OCI-M2 (cell line): ENCODE measurements around the gene CSF1.
"Not testable (repeated sequence)": the region's sequence is repeated elsewhere in the genome, so short reads cannot be mapped to it uniquely, and the experiment has no call there.

Experiments used
- DNase-seq: peaks from one replicate; lab custom pipeline; 2025; ENCODE audit not compliant: unreplicated experiment; lab: John Stamatoyannopoulos, UW

CSF1 gene

GRCh38 chr1:109935451-109935900 lies 24.8 kb downstream of the CSF1 start:
- no peak for DNase-seq

DNA sequence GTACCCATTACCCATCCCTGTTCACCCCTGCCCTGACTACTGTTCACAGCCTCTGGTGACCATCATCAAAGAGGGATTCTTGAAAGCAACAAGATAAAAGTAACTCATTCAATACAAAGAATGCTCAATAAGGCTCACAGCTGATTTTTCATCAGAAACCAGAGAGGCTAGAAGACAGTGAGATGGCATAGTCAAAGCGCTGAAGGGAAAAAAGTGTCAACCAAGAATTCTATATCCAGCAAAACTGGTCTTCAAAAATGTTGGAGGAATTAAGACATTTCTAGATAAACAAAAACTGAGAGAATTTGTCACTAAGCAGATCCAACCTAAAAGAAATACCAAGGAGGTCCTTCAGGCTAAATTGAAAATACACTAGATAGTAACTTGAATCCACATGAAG lies 27.1 kb downstream of the CSF1 start:
- DNase-seq = no peak

DNA sequence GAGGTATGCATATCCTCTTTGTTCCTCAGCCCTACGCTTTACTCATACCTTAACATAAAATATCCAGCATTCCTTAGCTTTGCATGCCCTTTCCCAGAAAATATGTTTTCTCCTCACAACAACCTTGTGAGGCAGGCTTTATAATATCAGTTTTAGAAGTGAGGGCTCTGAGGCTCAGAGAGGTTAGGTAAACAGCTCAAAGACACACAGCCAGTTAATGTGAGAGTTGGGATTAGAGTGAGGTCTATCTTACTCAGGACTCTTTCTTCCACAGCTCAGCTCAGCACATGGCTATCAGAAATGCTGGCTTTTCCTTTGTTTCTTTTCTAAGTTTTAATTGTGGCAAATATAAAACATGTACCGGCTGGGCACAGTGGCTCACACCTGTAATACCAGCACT lies 27.9 kb downstream of the CSF1 start:
- no peak for DNase-seq

DNA sequence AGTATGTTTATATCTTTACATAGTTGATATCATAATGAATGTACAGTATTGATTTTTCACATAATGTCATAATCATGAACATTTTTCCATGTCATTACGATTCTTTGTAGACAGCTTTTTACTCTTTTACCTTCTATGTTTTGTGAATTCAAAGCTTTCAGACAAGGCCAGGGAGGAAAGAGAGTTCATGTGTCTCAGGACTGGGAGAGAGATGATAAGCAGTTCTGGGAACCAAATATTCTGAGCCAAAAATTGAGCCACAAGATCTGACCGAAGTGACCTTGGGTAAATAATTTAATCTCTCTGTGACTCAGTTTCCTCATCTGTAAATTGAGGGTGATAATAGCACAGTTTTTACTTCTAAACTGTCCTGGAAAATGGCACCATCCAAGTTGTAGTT lies 31.8 kb downstream of the CSF1 start:
- DNase-seq = no peak

DNA sequence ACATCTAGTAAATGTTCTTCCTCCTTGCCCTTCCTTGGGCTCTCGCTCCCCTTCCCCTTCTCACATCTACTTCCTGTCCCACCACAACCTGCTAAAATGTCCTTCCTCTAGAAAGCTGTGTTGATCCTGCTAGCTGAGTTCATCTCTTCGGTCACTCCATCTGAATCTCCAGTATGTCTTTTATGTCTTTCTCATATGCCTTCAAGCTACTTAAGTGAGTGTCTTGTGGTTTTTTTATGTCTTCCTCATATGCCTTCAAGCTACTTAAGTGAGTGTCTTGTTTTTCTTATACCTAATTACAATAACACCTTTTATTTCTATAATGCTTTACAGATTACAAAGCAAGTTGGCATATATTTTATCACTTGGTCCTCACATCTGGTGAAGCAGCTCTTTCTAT lies 33.9 kb downstream of the CSF1 start:
- DNase-seq = no peak

DNA sequence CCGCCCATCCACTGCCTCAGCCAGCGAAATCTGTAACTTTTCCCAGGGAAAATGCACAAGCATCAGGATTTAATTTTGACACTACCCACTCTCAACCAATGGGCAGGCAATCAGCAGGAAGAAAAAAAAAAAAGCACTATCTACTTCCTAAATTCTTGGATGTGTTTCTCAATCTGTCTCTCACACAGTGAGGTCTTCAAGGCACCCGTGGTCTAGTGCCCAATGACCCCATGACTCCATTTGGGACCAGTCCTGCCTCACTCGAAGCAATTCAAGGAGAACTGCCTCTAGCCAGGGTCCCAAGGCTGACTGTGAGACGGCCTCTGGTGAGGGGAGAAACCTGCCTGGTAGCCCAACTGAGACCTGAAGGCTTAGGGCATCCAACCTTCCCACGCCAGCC lies 35.9 kb downstream of the CSF1 start:
- DNase-seq = no peak

- no peak for DNase-seq
These were observed 37.1 kb downstream of the CSF1 start for GRCh38 chr1:109947582-109948284.

DNA sequence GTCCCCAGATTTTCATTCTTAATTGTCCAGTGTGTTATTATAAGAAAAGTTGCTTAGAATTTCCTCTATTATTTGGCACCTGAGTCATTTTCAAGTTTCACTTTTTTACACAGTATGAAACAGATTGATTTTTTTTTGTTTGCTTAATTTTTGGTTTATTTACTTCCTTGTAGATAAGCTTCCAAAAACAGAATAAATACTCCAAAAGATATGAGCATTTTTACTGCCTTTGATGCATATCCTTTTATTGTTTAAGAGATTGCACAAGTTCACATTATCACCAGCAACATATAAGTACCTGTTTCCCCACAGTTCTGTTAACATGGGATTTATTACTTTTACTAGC lies 37.6 kb downstream of the CSF1 start:
- DNase-seq = no peak

GRCh38 chr1:109950038-109950437 lies 39.4 kb downstream of the CSF1 start:
- DNase-seq = no peak

DNA sequence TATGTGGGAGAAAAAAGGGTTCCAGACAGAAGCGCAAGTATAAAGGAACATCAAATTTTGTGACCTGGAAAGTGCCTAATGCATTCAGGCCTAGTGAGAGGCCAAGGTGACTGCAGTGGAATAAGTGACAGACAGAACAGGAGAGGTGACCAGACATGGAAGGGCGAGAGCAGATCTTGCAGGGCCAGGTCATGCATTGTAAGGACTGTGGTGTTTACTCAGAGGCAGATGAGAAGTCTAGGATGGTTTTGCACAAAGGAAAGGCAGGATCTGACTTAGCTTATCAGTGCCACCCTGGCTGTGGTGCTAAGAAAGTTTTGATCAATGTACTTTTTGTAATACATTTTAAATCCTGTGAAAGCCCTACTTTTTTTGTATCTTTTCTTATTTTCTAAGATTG lies 39.9 kb downstream of the CSF1 start:
- DNase-seq = no peak

DNA sequence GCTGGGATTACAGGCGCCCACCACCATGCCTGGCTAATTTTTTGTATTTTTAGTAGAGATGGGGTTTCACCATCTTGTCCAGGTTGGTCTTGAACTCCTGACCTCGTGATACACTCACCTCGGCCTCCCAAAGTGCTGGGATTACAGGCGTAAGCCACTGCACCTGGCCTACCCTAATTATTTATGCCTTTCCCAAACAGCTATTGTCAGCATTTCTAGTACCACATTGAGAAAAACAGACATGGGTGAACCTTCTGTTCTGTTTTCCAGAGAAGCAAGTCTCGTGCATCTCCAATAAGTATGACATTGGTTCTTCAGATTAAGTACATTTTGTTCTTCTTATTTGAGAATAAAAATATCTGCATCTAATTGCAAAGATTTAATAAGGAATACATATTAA lies 40.9 kb downstream of the CSF1 start:
- DNase-seq = not testable (repeated sequence)

- DNase-seq = no peak
These were observed 43.4 kb downstream of the CSF1 start for GRCh38 chr1:109954041-109954512.

GRCh38 chr1:109959632-109959973 lies 49.0 kb downstream of the CSF1 start:
- no peak for DNase-seq

- DNase-seq = no peak
These were observed 49.5 kb downstream of the CSF1 start for GRCh38 chr1:109959974-109960744.

GRCh38 chr1:109960745-109961094 lies 50.1 kb downstream of the CSF1 start:
- no peak for DNase-seq

GRCh38 chr1:109963864-109964263 lies 53.2 kb downstream of the CSF1 start:
- no peak for DNase-seq

GRCh38 chr1:109969146-109969829 lies 58.6 kb downstream of the CSF1 start:
- DNase-seq = no peak

DNA sequence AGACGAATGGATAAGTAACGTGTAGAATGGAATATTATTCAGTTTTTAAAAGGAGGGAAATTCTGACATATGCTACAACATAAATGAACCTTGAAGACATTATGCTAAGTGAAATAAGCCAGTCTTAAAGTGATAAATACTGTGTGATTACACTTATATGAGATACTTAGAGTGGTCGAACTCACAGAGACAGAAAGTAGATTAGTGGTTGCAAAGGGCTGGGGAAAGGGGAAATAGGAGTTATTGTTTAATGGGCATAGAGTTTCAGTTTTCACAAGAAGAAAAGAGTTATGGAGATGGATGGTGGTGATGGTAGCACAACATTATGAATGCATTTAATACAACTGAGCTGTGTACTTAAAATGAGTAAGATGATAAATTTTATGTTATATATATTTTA lies 59.3 kb downstream of the CSF1 start:
- no peak for DNase-seq

- DNase-seq = no peak
These were observed 60.9 kb downstream of the CSF1 start for GRCh38 chr1:109971559-109971958.

DNA sequence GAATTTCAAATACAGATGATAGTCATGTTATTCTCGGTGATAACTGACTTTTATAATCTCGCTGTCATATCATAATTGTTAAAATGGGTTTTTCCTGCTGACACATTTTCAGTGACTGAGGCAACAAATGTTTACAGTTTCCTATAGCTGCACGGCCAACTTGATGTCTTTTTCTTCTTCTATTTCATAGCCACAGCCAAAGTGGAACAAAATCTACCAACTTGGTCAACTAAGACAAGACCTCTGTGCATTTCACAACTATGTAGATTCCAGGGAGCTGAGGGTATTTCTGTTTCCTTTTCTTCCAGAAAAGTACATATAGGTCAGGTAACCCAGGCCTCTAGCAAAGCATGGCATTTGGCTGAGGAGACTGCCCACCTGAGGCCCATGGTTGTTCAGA lies 63.5 kb downstream of the CSF1 start:
- no peak for DNase-seq

- no peak for DNase-seq
These were observed 65.1 kb downstream of the CSF1 start for GRCh38 chr1:109975718-109976117.

DNA sequence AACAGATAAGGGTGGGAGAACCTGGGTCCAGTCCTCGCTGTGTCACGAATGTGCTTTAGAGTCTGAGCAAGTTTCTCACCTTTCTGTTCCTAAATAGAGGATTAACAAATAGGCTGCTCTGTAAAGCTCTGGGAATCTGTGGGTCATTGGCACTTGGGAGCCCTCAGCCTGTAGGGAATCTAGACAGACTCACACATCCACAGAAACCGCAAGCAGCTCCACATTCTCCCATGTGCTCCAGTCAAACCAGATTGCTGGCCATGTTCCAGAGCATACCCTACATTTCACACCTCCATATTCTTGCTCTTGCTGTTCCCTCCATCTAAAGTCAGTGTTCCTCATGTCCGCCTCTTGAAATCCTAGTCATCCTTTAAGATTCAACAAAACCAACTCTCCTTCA lies 66.1 kb downstream of the CSF1 start:
- DNase-seq = no peak
